MV-4-11 (cell line): ENCODE measurements around the gene SERPINA1.
"Not testable (repeated sequence)": the region's sequence is repeated elsewhere in the genome, so short reads cannot be mapped to it uniquely, and the experiment has no call there.

Experiments
- DNase-seq: peaks from one replicate; lab custom pipeline; 2025; lab: John Stamatoyannopoulos, UW

Gene SERPINA1

DNA sequence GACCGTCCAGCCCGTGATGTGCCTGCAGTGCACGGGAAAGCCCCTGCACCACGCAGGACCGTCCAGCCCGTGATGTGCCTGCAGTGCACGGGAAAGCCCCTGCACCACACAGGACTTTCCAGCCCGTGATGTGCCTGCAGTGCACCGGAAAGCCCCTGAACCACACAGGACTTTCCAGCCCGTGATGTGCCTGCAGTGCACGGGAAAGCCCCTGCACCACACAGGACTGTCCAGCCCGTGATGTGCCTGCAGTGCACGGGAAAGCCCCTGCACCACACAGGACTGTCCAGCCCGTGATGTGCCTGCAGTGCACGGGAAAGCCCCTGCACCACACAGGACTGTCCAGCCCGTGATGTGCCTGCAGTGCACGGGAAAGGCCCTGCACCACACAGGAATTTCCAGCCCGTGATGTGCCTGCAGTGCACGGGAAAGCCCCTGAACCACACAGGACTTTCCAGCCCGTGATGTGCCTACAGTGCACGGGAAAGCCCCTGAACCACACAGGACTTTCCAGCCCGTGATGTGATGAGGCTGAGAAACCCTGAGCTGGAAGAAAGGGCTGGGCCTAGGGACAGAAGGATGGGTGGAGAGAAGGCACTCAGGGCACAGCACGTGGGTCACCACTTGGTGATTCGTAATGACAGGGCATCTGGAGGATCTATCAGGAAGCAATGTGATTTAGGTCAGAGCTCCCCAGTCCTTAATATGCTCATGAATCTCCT, 42.2 kb downstream of the SERPINA1 start:
- DNase-seq = not testable (repeated sequence)

DNA sequence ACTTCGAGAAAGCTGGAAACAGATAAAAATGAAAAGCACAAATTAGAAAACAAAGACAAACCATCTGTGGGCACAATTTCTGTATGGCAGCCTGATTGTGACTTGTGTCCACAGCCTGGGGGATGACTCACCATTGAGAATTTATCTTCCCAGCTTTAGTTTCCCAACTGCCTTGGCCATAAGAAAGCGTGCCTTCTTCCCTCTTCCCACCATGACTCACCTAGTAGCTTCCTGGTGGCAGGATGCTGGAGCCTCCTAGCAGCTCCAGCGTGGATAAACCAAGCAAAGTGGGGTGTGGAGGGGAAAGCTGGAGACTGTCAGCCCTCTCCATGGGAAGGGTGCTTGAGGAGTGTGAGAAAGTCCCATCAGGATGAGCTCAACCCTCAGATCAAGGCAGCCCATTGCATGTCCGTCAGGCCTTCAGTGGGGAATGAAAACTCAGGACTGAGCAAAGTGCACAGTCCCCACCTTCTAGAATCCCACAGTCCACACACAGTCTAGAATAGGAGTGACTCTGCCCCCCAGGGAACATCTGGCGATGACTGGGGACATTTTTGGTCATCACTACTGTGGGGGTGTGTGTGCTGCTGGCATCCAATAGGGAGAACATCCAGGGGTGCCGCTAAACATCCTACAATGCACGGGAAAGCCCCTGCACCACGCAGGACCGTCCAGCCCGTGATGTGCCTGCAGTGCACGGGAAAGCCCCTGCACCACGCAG, 42.9 kb downstream of the SERPINA1 start:
- DNase-seq = peak; percentile 10

DNA sequence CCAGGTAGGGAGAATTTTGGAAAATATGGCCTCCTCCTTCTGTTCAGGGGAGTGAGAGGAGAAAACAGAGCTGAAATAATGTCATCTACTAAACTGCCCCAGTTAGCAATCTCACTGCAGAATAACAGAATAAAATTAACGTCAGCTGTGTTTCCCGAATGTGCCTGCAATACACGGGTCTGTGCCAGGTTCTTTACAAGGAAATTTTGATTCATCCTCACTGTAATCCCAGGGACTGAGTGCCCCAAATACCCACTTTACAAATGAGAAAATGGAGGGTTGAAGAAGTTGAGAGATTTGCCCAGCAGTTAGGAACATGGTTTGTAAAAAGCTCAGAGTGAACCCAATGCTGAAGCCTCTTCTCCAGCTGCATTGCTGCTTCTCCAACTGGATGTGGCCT, 44.0 kb downstream of the SERPINA1 start:
- DNase-seq = no peak

DNA sequence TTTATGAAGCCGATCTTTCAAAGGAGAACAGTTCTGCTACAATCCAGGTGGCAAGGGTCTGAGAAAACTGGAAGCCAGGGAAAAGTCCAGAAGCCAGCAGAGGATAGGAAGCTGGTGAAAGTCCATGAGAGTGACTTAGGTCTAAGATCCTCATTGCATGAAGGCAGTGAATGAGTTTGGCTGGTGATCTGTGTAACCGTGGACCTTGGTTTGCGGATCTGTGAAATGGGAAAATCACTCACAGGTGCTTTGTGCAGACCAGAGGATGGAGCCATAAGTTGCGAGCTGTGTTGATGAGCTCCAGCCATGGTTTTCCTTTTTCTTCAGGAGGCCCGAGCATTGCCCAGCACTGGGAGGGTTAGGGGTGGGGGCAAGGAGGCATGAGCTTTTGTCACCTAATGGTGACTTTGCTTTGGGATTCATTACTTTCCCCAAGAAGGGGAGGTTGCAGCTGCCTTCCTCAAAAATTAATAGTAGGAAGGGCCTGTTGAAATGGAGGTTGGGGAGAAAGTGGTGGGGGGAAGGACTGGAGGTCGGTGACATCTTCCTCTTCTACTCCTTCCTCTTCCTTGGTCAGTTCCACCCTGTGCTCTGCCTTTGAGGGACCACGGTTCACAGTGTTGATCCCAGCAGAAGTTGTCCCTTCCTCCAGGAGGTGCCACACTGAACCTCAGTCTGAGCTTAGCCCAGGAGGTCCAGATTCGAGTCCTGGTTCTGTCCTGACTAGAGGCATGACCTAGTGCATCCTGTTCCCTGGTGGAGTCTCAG, 45.0 kb downstream of the SERPINA1 start:
- peak; percentile 4 for DNase-seq

DNA sequence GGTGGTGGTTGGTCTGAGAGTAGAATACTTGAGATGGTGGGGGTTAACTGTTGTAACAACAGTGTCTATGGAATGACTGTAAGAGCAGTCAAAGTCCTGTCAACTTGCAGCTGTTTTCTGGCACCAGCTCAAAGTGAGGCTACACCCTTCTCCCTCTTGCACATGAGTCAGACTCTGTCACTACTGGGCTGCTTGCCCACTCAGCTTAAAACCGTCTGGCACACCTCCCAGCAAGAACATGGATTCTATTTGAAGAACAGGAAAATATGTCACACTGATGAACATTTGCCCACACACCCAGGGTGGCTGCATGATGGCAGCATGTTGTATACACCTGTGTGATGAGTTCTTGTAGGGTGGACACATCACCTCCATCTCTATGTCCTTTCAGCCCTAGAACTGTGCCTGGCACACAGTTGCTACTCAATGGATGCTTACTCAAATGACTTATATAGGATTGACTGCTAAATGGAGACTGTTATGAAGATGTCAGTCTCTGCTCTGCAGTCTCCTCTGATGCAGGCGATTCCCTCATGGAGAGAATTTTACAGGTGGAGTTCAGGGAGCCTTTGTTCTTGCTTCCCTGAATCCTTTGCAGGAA, 46.0 kb downstream of the SERPINA1 start:
- peak; percentile 78 for DNase-seq

DNA sequence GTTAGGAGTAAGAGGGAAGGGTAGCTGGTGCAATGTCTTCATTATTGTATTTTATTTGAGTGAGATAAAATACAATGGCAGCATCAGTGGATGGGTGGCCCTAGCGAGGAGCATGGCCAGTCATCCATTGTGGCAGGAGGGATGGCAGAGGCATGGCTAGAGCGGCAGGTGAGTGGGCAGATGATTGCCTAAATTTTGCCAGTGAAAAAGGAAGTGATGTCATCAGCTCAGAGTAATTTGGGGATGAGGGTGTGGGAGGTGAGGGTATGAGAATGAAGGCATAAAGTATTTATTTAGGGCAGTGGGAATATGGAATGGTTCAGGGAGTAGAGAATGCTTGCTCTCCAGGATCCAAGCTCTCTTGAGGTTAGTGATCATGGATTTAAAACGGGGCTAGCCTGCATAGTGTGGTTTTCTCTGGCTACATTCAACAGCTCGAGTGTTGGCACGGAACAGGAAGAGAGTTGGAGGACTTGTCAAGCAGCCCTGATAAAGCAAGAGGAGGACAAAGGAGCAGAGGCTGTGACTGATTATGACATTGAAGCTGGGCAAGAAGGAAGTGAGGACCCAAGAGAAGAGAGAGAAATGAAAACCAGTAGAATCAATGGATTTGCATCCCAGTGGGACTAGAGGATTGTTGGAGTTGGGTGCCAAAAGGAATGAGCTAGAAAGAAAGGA, 46.6 kb downstream of the SERPINA1 start:
- peak; percentile 66 for DNase-seq

DNA sequence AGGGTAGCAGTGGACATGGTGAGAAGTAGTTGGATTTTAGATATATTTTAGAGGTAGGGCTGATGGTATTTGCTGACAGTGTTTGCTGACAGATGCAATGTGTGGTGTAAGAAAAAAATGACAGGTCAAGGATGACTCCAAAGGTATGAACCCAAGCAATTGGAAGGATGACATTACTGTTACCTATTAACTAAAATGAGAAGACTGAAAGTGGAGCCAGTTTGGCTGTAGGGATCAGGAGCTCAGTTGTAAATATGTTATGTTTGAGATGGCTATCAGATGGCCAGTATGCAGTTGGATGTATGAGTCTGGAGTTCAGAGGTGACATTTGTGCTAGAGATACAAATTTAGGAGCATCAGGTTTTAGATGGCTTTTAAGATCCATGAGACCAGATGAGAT, 47.9 kb downstream of the SERPINA1 start:
- DNase-seq = no peak

DNA sequence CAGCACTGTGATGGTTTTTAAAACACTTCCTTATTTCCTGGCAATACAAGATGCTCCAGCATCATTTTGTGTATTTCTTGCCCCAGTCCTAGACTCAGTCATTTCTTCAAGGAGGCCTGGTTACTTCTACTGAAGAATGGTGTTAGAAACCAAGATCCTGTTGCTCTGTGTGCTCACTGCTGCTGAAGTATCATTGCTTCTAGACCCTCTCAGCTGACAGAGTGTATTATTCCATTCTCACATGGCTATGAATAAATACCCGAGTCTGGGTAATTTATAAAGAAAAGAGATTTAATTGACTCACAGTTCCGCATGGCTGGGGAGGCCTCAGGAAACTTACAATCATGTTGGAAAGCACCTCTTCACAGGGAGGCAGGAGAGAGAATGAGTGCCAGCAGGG, 50.4 kb downstream of the SERPINA1 start:
- no peak for DNase-seq

DNA sequence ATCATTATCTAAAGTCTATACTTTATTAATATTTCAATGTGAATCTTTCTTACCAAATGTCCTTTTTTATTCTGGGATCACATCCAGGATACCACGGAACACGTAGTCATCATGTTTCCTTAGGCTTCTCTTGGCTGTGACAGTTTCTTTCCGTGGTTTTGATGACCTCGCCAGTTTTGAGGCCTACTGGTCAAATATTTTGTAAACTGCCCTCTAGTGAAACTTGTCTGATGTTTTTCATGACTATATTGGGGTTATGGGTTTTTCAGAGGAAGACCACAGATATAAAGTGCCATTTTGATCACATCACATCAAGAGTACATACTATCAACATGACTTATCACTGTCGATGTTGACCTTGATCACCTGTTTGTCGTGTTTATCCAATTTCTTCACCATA, 51.1 kb downstream of the SERPINA1 start:
- peak; percentile 34 for DNase-seq

DNA sequence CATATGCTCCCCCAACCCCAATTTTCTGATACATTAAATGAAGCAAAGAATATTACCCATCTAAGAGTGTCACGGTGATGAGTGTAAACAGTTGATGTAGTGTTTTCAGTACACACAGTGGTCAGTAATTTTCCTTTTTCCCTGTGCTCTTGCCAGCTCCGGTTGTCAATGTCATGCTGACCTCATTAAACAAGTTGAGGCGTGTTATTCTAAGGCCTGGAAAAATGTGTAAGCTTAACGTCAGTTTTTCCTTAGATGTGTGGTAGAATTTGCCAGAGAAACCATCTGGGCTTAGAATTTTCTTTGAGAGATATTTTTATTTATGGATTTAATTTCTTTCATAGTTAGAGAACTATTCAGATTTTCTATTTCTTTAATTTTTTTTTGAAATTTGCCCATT, 53.5 kb downstream of the SERPINA1 start:
- no peak for DNase-seq

DNA sequence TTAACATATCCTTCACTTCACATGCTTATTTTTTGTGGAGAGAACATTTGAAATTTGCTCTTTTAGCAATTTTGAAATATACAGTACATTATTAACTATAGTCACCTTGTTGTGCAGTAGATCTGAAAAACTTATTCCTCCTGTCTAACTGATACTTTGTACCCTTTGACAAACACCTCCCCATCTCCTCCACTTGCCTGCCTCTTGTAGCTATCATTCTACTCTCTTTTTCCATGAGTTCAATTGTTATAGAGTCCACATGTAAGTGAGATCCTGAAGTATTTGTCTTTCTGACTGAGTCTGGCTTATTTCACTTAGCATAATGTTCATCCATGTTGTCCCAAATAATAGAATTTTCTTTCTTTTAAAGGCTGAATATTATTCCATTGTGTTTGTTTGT, 55.8 kb downstream of the SERPINA1 start:
- no peak for DNase-seq

DNA sequence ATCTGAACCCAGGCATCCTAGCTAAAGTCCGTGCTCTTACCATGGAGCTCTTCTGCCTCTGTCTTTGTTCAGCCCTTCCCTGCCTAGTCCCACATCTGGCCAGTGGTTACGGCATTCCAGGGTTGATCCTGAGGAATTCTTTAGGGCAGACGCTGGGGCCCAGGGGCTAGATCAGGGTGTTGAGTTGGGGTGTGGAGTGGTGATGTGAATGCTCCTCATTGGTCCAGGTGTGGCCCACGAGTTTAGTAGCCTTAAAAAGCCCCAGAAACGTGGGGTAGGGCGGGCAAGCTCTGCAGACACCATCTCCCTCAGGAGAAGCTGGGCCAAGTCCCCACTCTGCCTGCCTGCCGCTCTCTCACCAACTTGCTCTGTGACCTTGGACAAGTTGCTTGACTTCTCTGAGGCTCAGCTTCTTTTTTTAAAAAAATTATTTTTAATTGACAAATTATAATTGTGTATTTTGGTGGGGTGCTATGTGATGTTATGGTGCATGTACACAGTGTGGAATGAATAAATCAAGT, 56.3 kb downstream of the SERPINA1 start:
- no peak for DNase-seq

DNA sequence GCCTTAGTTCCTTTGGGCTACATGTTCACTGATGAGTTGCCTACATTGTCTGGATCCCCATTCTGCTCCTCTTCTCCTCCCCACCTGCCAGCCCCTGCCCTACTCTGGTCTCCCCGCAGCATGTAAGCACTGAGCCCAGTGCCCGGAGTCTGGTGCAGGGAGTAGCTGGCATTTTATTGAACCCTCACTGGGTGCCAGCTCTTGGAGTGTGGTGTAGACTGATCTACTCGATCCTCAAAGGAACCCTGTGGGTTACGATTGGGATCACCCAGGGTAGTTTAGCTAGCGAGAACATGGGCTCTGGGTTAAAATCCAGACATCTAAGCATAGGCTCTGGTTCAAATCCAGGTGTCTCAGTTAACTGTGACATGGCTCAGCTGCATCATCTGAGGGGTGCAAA, 56.9 kb downstream of the SERPINA1 start:
- no peak for DNase-seq

DNA sequence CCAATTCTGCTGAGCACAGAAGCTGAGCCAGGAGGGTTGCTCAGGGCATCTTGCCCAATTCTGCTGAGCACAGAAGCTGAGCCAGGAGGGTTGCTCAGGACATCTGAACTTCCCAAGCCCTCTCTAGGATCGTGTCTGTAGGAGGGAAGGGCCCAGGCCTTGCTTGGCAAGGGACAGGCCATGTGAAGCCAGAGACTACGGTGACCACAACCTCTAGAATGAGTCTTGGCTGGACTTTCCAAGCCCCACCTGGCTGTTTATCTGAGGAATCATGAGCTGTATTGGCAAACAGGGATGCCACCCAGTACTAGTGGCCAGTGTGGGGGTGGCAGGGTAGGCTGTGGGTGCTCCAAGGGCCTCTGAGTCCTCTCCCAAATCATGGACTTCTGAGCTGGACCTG, 57.5 kb downstream of the SERPINA1 start:
- DNase-seq = no peak

DNA sequence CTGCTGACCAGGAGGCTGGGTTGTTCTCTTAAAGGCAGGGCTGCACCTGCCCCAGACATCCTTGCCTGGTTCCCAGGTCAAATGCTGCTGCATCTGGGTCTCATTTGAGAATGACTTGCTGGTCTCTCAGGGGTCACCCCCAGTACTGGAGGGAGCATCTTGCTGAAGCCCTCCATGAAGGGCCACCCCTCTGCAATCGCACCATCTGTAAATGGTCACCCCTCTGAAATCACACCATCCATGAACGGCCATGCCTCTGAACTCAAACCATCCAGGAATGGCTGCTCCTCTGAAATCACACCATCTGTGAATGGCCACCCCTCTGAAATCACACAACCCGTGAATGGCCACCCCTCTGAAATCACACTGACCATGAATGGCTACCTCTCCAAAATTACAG, 58.0 kb downstream of the SERPINA1 start:
- DNase-seq = no peak

DNA sequence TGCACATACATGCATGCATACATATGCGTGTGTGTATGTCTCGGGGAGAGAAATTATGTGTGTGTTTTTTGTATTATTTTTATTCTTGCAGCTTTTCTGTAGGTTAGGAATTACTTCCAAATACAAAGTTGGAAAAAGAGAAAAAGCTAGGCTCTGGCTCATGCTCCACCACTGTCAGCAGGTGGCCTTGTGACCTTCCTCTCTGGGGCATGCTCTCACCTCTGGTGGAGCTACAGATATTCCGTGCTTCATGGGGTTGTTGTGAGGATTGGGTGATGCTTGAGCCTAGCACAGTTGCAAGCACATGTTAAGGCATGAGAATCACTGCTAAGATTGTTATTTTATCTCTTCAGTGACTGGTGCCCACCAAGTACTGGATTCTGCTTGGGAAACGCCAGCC, 58.5 kb downstream of the SERPINA1 start:
- no peak for DNase-seq

DNA sequence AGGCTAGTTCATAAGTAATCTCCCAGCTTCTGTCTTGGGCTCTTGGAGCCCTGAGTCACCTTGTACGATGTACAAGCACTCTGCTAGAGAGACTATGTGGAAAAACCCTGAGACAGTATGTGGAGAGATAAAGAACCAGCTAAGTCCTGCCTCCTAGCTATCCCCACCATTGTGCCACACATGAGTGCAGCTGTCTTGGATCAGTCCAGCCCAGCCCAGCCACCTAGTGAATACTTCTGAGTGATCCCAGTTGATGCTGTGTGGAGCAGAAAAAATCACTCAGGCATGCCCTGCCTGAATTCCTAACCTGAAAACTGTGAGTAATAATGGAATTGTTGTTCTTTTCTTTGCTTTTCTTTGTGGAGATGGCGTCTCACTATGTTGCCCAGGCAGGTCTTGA, 60.2 kb downstream of the SERPINA1 start:
- no peak for DNase-seq
